GM23248 (cell line): ENCODE measurements around the gene GBGT1. TPM values are rescaled to one million over a fixed set of nuclear protein-coding genes. Genes with fewer than 3 reads are reported as not detected.

Source experiments
- DNase-seq: peaks from one replicate; pipeline ENCODE4 v3.0.0-alpha.2; 2015
- H2AFZ ChIP-seq: fragments of 200-600 bp; sonication (generic); 2 replicates; pipeline ENCODE4 v1.6.1; 2016; ENCODE audit warnings: antibody characterized with exemption
- H3F3A ChIP-seq: fragments of 200-600 bp; sonication (generic); 2 replicates; pipeline ENCODE4 v1.6.1; 2016; ENCODE audit warnings: mild to moderate bottlenecking, antibody characterized with exemption, mixed run types; ENCODE audit not compliant: insufficient read depth
- H3K27ac ChIP-seq: fragments of 200-600 bp; sonication (generic); 2 replicates; pipeline ENCODE4 v1.5.1; 2016; ENCODE audit warnings: mild to moderate bottlenecking
- H3K27me3 ChIP-seq: fragments of 200-600 bp; sonication (generic); replicated peaks from 2 replicates; pipeline ENCODE4 v1.6.1; 2016; ENCODE audit warnings: mild to moderate bottlenecking; ENCODE audit not compliant: insufficient read depth
- H3K36me3 ChIP-seq: fragments of 200-600 bp; sonication (generic); 2 replicates; pipeline ENCODE4 v1.6.1; 2016; ENCODE audit warnings: low read depth, mild to moderate bottlenecking
- H3K4me1 ChIP-seq: fragments of 200-600 bp; sonication (generic); 2 replicates; pipeline ENCODE4 v1.6.1; 2016; ENCODE audit warnings: mild to moderate bottlenecking; ENCODE audit not compliant: insufficient read depth
- H3K4me2 ChIP-seq: fragments of 200-600 bp; sonication (generic); one replicate; pipeline ENCODE4 v1.6.1; 2016; ENCODE audit warnings: mild to moderate bottlenecking; ENCODE audit not compliant: unreplicated experiment
- H3K4me3 ChIP-seq: fragments of 200-600 bp; sonication (generic); 2 replicates; pipeline ENCODE4 v1.5.1; 2016; ENCODE audit warnings: mild to moderate bottlenecking
- H3K79me2 ChIP-seq: fragments of 200-600 bp; sonication (generic); 2 replicates; pipeline ENCODE4 v1.6.1; 2016; ENCODE audit warnings: mild to moderate bottlenecking; ENCODE audit not compliant: insufficient read depth
- H3K9ac ChIP-seq: fragments of 200-600 bp; sonication (generic); 2 replicates; pipeline ENCODE4 v1.6.1; 2016; ENCODE audit warnings: mild to moderate bottlenecking
- H3K9me2 ChIP-seq: fragments of 200-600 bp; sonication (generic); 2 replicates; pipeline ENCODE4 v1.6.1; 2016; ENCODE audit warnings: mixed run types, mild to moderate bottlenecking, moderate library complexity; ENCODE audit not compliant: insufficient read depth
- H3K9me3 ChIP-seq: fragments of 200-600 bp; sonication (generic); one replicate; pipeline ENCODE4 v1.6.1; 2017; ENCODE audit warnings: low read depth
- H4K20me1 ChIP-seq: fragments of 200-600 bp; sonication (generic); 2 replicates; pipeline ENCODE4 v1.6.0; 2016; ENCODE audit not compliant: insufficient read depth
- EZH2 ChIP-seq: fragments of 200-600 bp; sonication (generic); IDR thresholded peaks from 2 replicates; pipeline ENCODE4 v1.6.1; 2018; ENCODE audit warnings: antibody characterized with exemption, mild to moderate bottlenecking; ENCODE audit not compliant: insufficient read depth, poor library complexity, severe bottlenecking
- EZH2phosphoT487 ChIP-seq: fragments of 200-600 bp; sonication (generic); IDR thresholded peaks from 2 replicates; pipeline ENCODE4 v1.6.1; 2018; ENCODE audit warnings: antibody characterized with exemption, moderate library complexity, mild to moderate bottlenecking, low read depth; ENCODE audit not compliant: insufficient read depth
- WGBS, 2 experiments: methylation state at CpG; one replicate each; pipeline ENCODE4 v1.1.6; 2015 to 2017; ENCODE audit warnings: low lambda C conversion rate in 2 of 2, low coverage in 1 of 2; ENCODE audit errors: missing lambda C conversion rate in 2 of 2; 5-methylcytosine and 5-hydroxymethylcytosine counted together
- in situ Hi-C: fragments of 300-500 bp; cut with MboI; formaldehyde crosslinking; loops from 2 replicates; pipeline ENCODE4 v1.15.0; 2020
- polyA plus RNA-seq: library from polyadenylated mRNA; unstranded; fragments of >200 nt; fragmentation: Nextera tagmentation; extraction: Ambion mirVana; gene quantifications from 2 replicates; pipeline ENCODE4 v1.2.1, GENCODE V29; 2016
- total RNA-seq: library from RNA; depleted of rRNA; stranded (reverse); fragments of >200 nt; shearing (Covaris generic); gene quantifications from 2 replicates; pipeline ENCODE4 v1.2.3, GENCODE V29; 2014

Gene GBGT1
- total and polyA plus RNA-seq, 2 experiments from 2014 or later, result 0.95 to 3.1 TPM

GRCh38 chr9:133155156-133155555 is 8.6 kb downstream of the GBGT1 start:
- in situ Hi-C loops, result no loop called here

DNA sequence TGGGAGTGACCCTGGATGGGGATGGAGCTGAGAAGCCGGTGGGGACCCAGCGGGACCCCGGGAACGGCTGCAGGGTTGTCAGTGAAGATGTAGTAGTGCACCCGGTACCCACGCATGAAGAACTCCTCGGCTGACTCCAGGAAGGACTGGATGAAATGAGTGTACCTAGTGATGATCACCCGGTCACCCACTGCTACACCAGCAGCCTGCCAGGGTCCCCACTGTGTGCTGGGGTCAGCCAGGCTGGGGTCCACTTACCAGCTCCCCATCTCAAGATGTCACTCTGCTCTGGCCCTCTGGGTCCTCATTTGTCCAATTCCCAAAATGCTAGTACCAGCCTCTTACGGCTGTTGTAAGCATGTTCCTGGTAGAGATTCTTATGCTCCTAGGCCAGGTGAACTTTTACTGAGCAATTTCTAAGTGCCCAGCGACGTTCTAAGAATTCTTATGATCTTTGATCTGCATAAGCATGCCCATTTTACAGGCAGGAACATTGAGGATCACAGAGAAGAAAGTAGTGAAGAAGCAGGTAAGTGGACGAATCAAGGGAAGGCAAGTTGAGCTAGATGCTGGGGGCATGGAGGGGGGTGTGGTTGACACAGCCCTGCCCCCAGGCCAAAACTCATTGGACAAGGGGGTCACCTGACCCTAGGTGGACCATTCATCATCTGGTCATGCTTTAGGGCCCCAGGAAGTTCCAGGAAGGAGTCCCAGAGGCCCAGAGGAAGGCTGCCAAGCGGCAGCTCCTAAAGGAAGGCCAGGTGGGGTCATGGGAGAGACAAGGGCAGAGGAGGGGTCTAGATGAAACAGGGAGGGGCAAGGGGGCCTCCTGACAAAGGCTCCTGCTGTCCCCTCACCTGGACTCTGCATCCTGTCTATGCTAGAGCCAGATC is 9.4 kb downstream of the GBGT1 start:
- Histone ChIP-seq H3K36me3 (no peaks in the 10 kb centered on the region), H3K9me2 (no peaks in the 10 kb centered on the region), H3K27me3 (no peaks in the 10 kb centered on the region), H3F3A (0 out of 2 replicates have a peak, but pooled peaks cover 6% of the 10 kb centered on the region), H3K4me1 (no peaks in the 10 kb centered on the region), H3K79me2 (no peaks in the 10 kb centered on the region), H3K9me3 (no peaks in the 10 kb centered on the region), H3K4me2 (no peak overlapping the region), H2AFZ (no peak overlapping the region), H3K9ac (no peak overlapping the region), H4K20me1 (no peaks in the 10 kb centered on the region), H3K4me3 (no peak overlapping the region), H3K27ac (no peak overlapping the region)
- 84 to 90% methylated on average over 13 of the region's 13 CpGs for WGBS, 2 experiments
- in situ Hi-C loops, result no loop called here
- no peak for TF ChIP-seq EZH2phosphoT487
- TF ChIP-seq EZH2, result no peak
- DNase-seq, result no peak

More at GRCh38 chr9:133155156-133155555, 8.6 kb downstream of the GBGT1 start:
- no peak overlapping the region for H3K4me2 ChIP-seq
- 82% methylated on average over 9 of the region's 9 CpGs for WGBS, 2 experiments
- no peaks in the 10 kb centered on the region for H3K36me3 ChIP-seq
- H3K27ac ChIP-seq, result no peak overlapping the region
- no peak for DNase-seq
- no peaks in the 10 kb centered on the region for H3K9me3 ChIP-seq
- TF ChIP-seq EZH2 (no peak), EZH2phosphoT487 (no peak)
- H2AFZ ChIP-seq, result no peak overlapping the region
- H4K20me1 ChIP-seq, result no peaks in the 10 kb centered on the region
- H3K9ac ChIP-seq, result no peak overlapping the region
- no peaks in the 10 kb centered on the region for H3K79me2 ChIP-seq
- no peaks in the 10 kb centered on the region for H3K27me3 ChIP-seq
- no peaks in the 10 kb centered on the region for H3K4me1 ChIP-seq
- no peak overlapping the region for H3K4me3 ChIP-seq
- H3K9me2 ChIP-seq, result no peaks in the 10 kb centered on the region
- H3F3A ChIP-seq, result 0 out of 2 replicates have a peak, but pooled peaks cover under 1% of the 10 kb centered on the region

DNA sequence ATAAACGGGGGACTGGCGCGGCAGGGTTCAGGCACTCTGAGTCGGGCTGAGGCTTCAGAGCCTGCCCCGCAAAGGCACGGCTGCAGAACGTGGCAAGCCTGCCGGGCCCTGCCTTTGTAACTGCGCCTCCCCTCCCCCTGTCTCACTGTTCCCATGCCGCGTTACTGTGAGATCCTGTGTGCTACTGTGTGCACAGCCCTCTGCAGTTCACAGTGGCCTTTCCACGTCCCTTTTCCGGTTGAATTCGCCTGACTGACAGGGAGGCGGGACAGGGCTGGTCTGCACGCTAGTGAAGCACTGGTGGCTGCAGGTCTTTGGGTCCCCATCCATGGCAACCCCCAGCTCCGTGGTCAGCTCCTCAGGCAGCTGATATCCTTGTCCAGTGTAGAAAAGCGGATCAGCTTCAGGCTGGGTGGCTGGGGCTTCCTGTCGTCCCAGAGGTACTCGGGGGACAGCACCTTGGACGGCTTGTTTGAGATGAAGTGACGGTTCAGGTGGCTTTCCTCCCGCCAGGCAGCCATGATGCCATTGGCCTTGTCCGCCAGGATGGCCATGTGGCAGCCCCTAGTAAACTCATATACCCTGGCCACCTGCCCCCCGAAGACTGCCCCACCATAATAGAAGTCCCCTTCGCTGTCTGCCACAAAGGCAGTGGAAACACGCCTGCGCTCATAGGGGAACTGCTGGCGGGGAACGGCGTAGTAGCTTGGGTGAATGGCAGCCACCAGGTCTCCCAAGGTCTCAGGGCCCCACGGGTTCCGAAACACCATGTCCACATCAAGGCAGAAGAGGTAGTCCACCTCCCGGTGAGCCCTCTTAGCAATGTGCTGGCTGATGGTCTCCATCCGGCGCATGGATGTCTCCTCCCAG is 10.3 kb downstream of the GBGT1 start:
- Histone ChIP-seq H3K4me2 (no peak overlapping the region), H3K36me3 (no peaks in the 10 kb centered on the region), H3K27me3 (no peaks in the 10 kb centered on the region), H3K27ac (no peak overlapping the region), H3K9me3 (no peaks in the 10 kb centered on the region), H3F3A (0 out of 2 replicates have a peak, but pooled peaks cover 6% of the 10 kb centered on the region), H3K9ac (no peak overlapping the region), H3K4me3 (no peak overlapping the region), H3K4me1 (no peaks in the 10 kb centered on the region), H4K20me1 (no peaks in the 10 kb centered on the region), H2AFZ (no peak overlapping the region), H3K79me2 (no peaks in the 10 kb centered on the region), H3K9me2 (no peaks in the 10 kb centered on the region)
- no peak for DNase-seq
- WGBS, 2 experiments, result 63 to 69% methylated on average over 36 of the region's 36 CpGs
- in situ Hi-C loops, result no loop called here
- TF ChIP-seq EZH2phosphoT487, result no peak
- no peak for TF ChIP-seq EZH2
